Colon (tissue), 2 donors: Measurements from ENCODE around the gene KCTD18.

Experiments used
- FAIRE-seq: peaks from 2 replicates; lab custom pipeline; 2012; peaks lifted over from hg19 to GRCh38; lab: Jason Lieb, UNC
- donor health status: control.
- donor health status: control.

Gene KCTD18

GRCh38 chr2:200454927-200455801 lies 54.7 kb downstream of the KCTD18 start:
- FAIRE-seq, result no peak

DNA sequence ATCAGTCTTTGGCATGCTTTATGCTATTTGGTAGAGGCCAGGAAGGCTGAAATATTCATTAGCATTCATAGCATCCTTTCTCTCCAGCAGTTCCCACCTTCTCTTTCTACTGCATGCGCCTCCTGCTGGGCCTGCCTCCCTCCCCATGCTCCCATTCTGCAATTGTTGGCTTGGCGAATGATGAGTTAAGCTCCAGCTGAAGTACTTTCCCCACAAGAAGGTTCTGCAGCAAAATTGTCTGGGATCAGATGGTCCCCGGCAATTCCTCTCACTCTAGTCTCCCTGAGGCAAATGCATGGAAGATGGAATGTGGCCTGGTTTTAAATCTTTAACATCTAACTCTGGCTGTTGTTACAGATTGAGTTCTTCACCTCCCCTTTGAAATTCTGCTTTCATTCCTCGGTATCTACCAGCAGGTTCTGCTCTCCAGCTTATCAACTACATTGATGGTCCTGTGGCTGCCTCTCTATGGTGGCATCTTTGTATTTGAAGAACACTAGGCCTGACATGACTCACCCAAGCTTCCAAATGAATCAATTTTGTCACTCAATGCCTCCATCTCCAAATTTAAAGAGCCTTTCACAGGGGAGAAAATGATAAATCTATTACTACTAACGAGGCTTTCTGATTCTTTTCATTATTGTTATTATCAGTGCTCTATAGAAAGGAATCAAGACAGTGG lies 55.9 kb downstream of the KCTD18 start:
- FAIRE-seq, result no peak

- FAIRE-seq, result no peak
Observed at GRCh38 chr2:200453142-200453852, 56.6 kb downstream of the KCTD18 start.

GRCh38 chr2:200452377-200452776 lies 57.5 kb downstream of the KCTD18 start:
- peak; percentile 14 for FAIRE-seq

DNA sequence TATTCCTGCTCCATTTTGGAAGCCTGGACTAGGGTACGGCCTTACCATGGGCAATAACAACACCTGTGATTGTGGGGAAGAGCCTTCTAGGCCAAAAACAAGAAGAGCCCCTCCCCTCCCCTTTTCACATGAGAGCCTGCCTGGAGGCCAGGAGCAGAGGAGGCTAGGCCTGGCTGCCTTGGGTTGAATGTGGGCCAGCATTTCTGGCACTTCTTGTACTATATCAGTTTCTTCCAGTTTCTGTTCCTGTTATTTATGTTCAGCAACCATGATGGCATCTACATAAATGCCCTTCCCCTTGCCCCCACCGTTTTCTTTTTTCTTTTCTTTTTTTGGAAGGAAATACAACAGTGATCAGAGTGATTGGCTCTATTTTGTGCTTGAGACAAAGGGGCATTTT lies 58.4 kb downstream of the KCTD18 start:
- no peak for FAIRE-seq

DNA sequence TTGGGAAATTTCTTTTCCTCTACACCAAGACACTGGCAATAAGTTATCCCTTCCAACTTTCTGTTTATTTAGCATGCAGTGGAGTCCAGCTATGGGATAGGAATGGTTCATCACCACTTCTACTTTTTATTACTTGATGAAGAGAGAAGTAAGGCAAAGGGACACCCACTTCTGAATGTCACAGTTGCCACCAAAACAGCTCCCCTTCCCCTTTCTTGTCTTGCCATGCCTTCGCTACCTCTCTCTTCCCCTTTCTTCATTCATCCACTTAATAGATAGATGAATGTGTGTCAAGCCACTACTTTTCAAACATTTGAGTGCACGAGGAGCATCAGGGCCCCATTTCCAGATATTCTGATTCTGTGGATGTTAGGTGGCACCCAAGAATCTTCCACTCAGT lies 59.6 kb downstream of the KCTD18 start:
- no peak for FAIRE-seq

DNA sequence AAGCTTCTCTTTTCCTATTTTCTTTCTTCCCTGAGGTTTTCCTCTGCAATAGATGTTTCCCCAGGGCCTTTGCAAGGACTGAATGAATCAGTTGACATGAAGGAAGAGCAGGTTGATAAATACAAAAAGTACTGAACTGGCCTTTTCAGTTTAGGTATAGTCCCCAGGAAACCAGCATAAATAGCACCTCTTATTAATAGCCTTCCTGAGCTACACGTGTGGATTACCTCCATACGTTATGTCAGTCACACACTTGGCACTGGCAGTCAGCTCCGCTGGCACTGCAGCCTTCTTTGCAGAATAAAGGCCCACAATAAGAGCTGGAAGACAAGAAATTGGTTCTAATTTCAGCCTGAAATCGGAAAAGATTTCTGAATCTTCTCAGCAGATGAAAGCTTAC lies 60.7 kb downstream of the KCTD18 start:
- no peak for FAIRE-seq

- FAIRE-seq, result no peak
Observed at GRCh38 chr2:200448455-200448854, 61.4 kb downstream of the KCTD18 start.

- FAIRE-seq, result no peak
Observed at GRCh38 chr2:200447139-200447855, 62.6 kb downstream of the KCTD18 start.

DNA sequence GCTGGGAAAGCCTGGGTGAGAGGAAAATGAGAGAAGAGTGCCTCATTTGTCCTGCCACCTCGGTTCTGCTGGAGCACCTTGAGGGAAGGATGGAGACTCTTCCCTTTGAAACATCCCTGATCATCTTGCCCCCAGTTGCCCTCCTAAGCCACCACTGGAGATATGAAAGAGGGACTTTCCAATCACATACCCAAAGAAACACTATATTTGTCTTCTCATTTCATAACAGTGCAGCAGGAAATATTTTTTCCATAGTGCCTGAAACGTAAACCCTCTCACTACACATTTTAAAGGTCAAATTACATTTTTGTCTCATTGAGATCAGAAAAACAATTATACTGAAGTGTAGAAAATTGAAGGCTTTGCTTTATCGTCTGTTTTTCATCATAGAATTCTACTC lies 63.3 kb downstream of the KCTD18 start:
- FAIRE-seq, result no peak

DNA sequence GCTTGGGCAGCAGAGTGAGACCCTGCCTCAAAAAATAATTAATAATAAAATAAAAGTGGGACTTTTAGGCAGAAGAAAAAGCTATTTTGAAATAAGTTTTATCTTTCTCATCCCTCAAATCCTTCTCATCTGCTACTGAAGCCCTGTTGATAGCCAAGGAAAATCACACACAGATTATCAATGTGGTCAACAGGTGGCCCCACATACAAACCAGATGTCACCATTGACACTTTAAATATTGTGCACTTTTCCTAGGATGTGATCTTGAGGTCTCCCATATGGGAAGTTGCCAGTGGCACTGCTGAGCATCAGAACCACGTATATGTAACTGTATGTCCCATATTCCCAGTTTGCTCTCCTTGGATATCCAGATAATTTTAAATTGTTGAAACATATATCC lies 64.6 kb downstream of the KCTD18 start:
- no peak for FAIRE-seq

DNA sequence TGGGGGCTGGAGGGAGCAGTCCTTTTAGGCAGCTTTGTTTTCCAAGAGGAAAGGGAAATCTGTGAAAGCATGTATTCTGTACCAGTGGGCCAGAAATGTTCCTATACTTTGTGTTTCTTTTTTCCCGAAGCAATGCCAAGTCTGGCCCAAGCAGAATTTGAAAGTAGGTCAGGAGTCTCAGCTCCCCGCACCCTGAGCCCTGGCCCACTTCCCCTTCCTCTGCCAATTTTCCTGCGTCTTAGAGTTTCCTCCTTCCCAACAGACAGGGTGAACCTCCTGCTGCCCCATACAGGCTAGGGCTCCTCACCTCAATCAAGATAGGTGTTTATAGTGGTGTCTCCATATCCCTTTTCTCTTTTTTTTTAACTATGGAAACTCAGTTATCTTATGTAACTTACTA lies 65.3 kb downstream of the KCTD18 start:
- no peak for FAIRE-seq

DNA sequence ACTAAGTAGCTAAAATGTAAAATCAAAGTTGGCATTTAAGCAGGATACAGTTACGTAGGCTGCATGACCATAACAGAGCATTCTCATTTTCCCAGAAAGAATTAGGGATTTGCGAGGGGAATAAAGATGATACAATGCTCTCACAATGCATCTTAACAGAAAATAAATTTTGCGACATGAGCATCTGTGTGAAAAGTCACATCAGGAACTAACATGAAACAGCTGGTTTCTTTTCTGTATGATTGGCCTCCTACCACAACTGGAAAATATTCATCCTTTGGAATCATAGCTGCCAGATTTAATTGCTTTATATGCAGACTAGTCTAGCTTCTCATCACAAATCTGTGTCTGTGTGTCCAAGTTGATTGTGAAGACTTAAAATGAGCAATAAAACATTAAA lies 66.0 kb downstream of the KCTD18 start:
- no peak for FAIRE-seq

- no peak for FAIRE-seq
Observed at GRCh38 chr2:200443376-200443775, 66.5 kb downstream of the KCTD18 start.

- FAIRE-seq, result no peak
Observed at GRCh38 chr2:200442471-200442870, 67.4 kb downstream of the KCTD18 start.

- FAIRE-seq, result no peak
Observed at GRCh38 chr2:200439981-200440380, 69.9 kb downstream of the KCTD18 start.
